Neural cell (in vitro differentiated cells): ENCODE data around the gene SRSF7. TPM values are rescaled to one million over a fixed set of nuclear protein-coding genes. Genes with fewer than 3 reads are reported as not detected.

ENCODE experiments used
- H2AFZ ChIP-seq: fragments of 200-600, 300-800 bp; sonication (generic), shearing (Covaris generic); 2 replicates; pipeline ENCODE4 v1.6.0; 2014; ENCODE audit warnings: low read depth, mild to moderate bottlenecking, antibody characterized with exemption, low read length, moderate library complexity
- H3F3A ChIP-seq: fragments of 200-600 bp; shearing (Covaris generic); 2 replicates; pipeline ENCODE4 v1.6.1; 2016; ENCODE audit warnings: mild to moderate bottlenecking, moderate library complexity, mixed read lengths, antibody characterized with exemption, low read length; ENCODE audit not compliant: insufficient read depth, poor library complexity, severe bottlenecking
- H3K27ac ChIP-seq: fragments of 200-600, 300-800 bp; sonication (generic), shearing (Covaris generic); 2 replicates; pipeline ENCODE4 v1.5.1; 2014; ENCODE audit warnings: mild to moderate bottlenecking, low read length, moderate library complexity
- H3K27me3 ChIP-seq: fragments of 300-800, 200-600 bp; sonication (generic), shearing (Covaris generic); 2 replicates; pipeline ENCODE4 v1.6.0; 2014; ENCODE audit warnings: mild to moderate bottlenecking, low read depth, low read length, moderate library complexity; ENCODE audit not compliant: insufficient read depth
- H3K36me3 ChIP-seq: fragments of 300-800, 200-600 bp; sonication (generic), shearing (Covaris generic); 2 replicates; pipeline ENCODE4 v1.5.1; 2014; ENCODE audit warnings: mild to moderate bottlenecking, antibody characterized with exemption, low read length, moderate library complexity; ENCODE audit not compliant: insufficient read depth
- H3K4me2 ChIP-seq: fragments of 300-800, 200-600 bp; sonication (generic), shearing (Covaris generic); 2 replicates; pipeline ENCODE4 v1.6.0; 2014; ENCODE audit warnings: mild to moderate bottlenecking, low read length
- H3K4me3 ChIP-seq: fragments of 300-800, 200-600 bp; sonication (generic), shearing (Covaris generic); 2 replicates; pipeline ENCODE4 v1.5.1; 2014; ENCODE audit warnings: mild to moderate bottlenecking, low read length, moderate library complexity
- H3K79me2 ChIP-seq: fragments of 200-600 bp; shearing (Covaris generic); replicated peaks from 2 replicates; pipeline ENCODE4 v1.6.0; 2014; ENCODE audit warnings: mild to moderate bottlenecking, low read length, moderate library complexity; ENCODE audit not compliant: insufficient read depth
- H3K9ac ChIP-seq: fragments of 300-800, 200-600 bp; sonication (generic), shearing (Covaris generic); 2 replicates; pipeline ENCODE4 v1.6.1; 2016; ENCODE audit warnings: mild to moderate bottlenecking, low read length, mixed read lengths
- H3K9me2 ChIP-seq: fragments of 200-600 bp; shearing (Covaris generic); 2 replicates; pipeline ENCODE4 v1.6.1; 2016; ENCODE audit warnings: mild to moderate bottlenecking, low read length, mixed read lengths; ENCODE audit not compliant: insufficient read depth
- H3K9me3 ChIP-seq: fragments of 200-600, 300-800 bp; sonication (generic), shearing (Covaris generic); 2 replicates; pipeline ENCODE4 v1.6.1; 2016; ENCODE audit warnings: mild to moderate bottlenecking, mixed run types, low read length, moderate library complexity, mixed read lengths
- H4K20me1 ChIP-seq: fragments of 200-600 bp; shearing (Covaris generic); 2 replicates; pipeline ENCODE4 v1.6.1; 2016; ENCODE audit warnings: mild to moderate bottlenecking, mixed run types; ENCODE audit not compliant: insufficient read depth
- CTCF ChIP-seq: fragments of 450-650 bp; IDR thresholded peaks from 2 replicates; pipeline ENCODE4 v1.5.1; 2014; ENCODE audit warnings: antibody characterized with exemption, mild to moderate bottlenecking, moderate library complexity; ENCODE audit not compliant: poor library complexity, severe bottlenecking
- EP300 ChIP-seq: fragments of 450-650 bp; conservative IDR thresholded peaks from 2 replicates; pipeline ENCODE4 v1.6.1; 2014; ENCODE audit warnings: antibody characterized with exemption, mild to moderate bottlenecking, moderate library complexity; ENCODE audit not compliant: poor library complexity, severe bottlenecking
- EZH2 ChIP-seq: fragments of 200-600, 300-800 bp; shearing (Covaris generic), sonication (generic); IDR thresholded peaks from 2 replicates; pipeline ENCODE4 v1.6.1; 2014; ENCODE audit warnings: antibody characterized with exemption, low read length, borderline replicate concordance, mild to moderate bottlenecking; ENCODE audit not compliant: insufficient read depth, poor library complexity, severe bottlenecking
- MXI1 ChIP-seq: fragments of 450-650 bp; conservative IDR thresholded peaks from 2 replicates; pipeline ENCODE4 v1.6.1; 2014; ENCODE audit warnings: antibody characterized with exemption, mild to moderate bottlenecking; ENCODE audit not compliant: poor library complexity, severe bottlenecking
- POLR2AphosphoS5 ChIP-seq: IDR thresholded peaks from 2 replicates; pipeline ENCODE4 v1.6.1; 2012
- RAD21 ChIP-seq: fragments of 450-650 bp; conservative IDR thresholded peaks from 2 replicates; pipeline ENCODE4 v1.6.1; 2014; ENCODE audit warnings: antibody characterized with exemption, mild to moderate bottlenecking, moderate library complexity
- REST ChIP-seq: IDR thresholded peaks from 2 replicates; pipeline ENCODE4 v1.6.1; 2012; ENCODE audit warnings: borderline replicate concordance
- SMC3 ChIP-seq: fragments of 450-650 bp; conservative IDR thresholded peaks from 2 replicates; pipeline ENCODE4 v1.6.1; 2014; ENCODE audit warnings: antibody characterized with exemption, mild to moderate bottlenecking, moderate library complexity; ENCODE audit not compliant: poor library complexity
- TAF1 ChIP-seq: IDR thresholded peaks from 2 replicates; pipeline ENCODE4 v1.6.1; 2012; ENCODE audit warnings: low read depth
- polyA plus RNA-seq: library from polyadenylated mRNA; depleted of rRNA; stranded (reverse); fragments of >200 nt; gene quantifications from 2 replicates; pipeline ENCODE4 v1.2.3, GENCODE V29; 2014

The SRSF7 gene
- polyA plus RNA-seq, 1 donor from 2014 or later, result 286 TPM

GRCh38 chr2:38748391-38748790 lies 2.8 kb downstream of the SRSF7 start:
- no peak overlapping the region for H3K27ac ChIP-seq
- H3K4me3 ChIP-seq, result peak overlapping the region; percentile 96
- no peaks in the 10 kb centered on the region for H3K27me3 ChIP-seq

GRCh38 chr2:38747819-38748218 lies 3.3 kb downstream of the SRSF7 start:
- H3K36me3 ChIP-seq, result peaks cover 35% of the 10 kb centered on the region
- TF ChIP-seq TAF1 (no peak), EP300 (no peak), CTCF (no peak), REST (no peak), EZH2 (no peak)
- no peaks in the 10 kb centered on the region for H3K9me3 ChIP-seq
- peaks cover 62% of the 10 kb centered on the region for H3K79me2 ChIP-seq
- no peaks in the 10 kb centered on the region for H3K27me3 ChIP-seq
- no peak overlapping the region for H3K27ac ChIP-seq
- H3K9me2 ChIP-seq, result no peaks in the 10 kb centered on the region
- no peak overlapping the region for H2AFZ ChIP-seq
- no peaks in the 10 kb centered on the region for H3F3A ChIP-seq
- H3K9ac ChIP-seq, result no peak overlapping the region
- peaks cover 19% of the 10 kb centered on the region for H4K20me1 ChIP-seq
- peak overlapping the region; percentile 96 for H3K4me3 ChIP-seq
- H3K4me2 ChIP-seq, result no peak overlapping the region

More at GRCh38 chr2:38748391-38748790, 2.8 kb downstream of the SRSF7 start:
- H3K9me2 ChIP-seq, result no peaks in the 10 kb centered on the region
- H3K36me3 ChIP-seq, result peaks cover 35% of the 10 kb centered on the region
- no peaks in the 10 kb centered on the region for H3F3A ChIP-seq
- TF ChIP-seq SMC3 (no peak), EZH2 (no peak), RAD21 (no peak), CTCF (no peak), REST (no peak), EP300 (no peak), MXI1 (no peak), POLR2AphosphoS5 (no peak), TAF1 (no peak)
- H3K9ac ChIP-seq, result no peak overlapping the region
- no peak overlapping the region for H3K4me2 ChIP-seq
- H4K20me1 ChIP-seq, result peaks cover 19% of the 10 kb centered on the region
- no peaks in the 10 kb centered on the region for H3K9me3 ChIP-seq
- no peak overlapping the region for H2AFZ ChIP-seq
- H3K79me2 ChIP-seq, result peaks cover 62% of the 10 kb centered on the region
